Activated CD4-positive, alpha-beta T cell treated with anti-CD3 and anti-CD28 coated beads, Interleukin-2, amount 50 U/mL, for 1 hour (primary cell): ENCODE results near the gene HES1.
A peak's percentile ranks its signal among the peaks of the same experiment; 100 is the strongest.

Experiments
- DNase-seq: peaks from one replicate; pipeline ENCODE4 v3.0.0-alpha.2; 2020

Gene HES1

DNA sequence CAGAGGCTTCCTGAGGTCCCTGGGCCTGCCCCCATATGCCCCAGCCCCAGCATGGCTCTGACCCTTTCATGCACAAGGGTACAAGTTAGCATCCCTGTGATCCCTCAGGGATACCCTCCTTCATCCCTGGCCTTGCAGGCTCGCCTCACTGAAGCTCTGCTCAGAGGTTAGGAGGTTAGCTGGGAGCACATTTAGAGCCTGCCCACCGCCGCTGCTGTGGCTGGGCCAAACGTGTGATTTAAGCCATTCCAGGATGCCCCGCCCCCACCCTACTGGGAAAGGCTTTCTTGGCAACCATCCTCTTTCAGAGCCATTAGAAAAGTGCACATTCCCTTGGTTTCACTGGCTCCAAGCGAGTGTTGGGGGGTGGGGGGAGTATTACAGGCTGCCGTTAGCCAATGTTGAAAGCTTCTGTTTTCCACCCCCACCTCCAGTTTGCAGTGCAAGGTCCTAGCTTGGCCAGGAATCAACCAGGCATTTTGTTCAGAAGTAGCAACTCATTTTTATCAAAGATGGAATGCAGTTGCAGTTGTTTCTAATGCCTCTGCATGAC, 6.3 kb upstream of the HES1 start:
- no peak for DNase-seq

DNA sequence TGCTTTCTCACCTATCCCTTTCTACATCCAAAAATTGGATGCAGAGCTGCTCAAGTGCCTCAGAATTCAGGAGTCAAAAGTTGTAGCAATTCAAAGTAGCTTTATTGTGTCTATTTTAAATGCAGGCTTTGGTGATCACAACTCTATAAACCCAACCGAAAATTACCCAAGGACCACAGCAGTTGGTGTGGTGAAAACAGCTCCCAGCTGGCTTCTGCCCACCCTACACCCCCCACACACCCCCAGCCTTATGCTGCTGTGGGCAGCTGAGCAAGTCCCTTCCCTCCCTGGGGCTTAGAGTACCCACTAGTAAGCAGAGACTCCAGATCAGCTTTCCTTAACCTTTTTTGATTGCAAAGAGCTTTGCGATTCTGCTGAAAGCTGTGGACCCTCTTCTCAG, 5.8 kb upstream of the HES1 start:
- DNase-seq: no peak

- DNase-seq: no peak
Measured at GRCh38 chr3:194130807-194131589, 5.0 kb upstream of the HES1 start.

DNA sequence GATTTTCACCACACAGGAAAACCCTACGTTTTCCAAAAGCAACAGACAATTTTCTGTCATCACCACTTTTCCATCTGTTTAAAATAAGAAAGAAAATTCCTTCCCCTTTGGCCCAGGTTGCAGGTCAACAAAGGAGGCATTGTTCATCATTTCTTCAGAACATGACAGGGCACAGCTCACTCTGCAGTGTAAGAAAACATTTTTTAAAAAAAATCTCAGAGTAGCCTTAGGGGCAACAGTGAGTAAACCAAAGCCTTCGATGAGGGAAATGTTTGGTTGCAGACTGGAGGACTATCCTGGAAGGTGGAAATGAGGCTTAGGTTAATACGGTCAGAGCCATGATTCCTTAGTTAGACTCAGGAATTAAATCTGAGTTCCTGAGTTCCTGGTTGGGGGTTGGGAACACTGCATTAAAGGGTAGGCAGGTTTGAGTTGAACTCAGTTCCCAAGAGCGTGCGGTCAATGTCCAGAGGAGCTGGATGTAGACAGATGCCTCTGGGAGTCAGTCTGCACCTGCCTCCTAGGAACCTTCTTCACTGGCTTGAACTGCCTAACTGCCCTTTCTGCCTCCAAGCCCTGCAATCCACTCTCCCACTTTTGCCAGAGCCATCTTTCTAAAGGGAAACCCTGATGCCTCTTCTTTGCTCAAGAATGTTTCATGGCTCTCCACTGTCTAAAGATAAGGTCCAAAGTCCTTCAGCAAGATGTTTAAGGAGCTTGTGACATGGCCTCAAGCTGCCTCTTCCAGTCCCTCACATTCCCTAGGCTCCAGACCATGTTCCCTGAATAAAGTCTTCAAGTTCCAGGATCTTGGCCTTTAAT, 3.3 kb upstream of the HES1 start:
- no peak for DNase-seq

DNA sequence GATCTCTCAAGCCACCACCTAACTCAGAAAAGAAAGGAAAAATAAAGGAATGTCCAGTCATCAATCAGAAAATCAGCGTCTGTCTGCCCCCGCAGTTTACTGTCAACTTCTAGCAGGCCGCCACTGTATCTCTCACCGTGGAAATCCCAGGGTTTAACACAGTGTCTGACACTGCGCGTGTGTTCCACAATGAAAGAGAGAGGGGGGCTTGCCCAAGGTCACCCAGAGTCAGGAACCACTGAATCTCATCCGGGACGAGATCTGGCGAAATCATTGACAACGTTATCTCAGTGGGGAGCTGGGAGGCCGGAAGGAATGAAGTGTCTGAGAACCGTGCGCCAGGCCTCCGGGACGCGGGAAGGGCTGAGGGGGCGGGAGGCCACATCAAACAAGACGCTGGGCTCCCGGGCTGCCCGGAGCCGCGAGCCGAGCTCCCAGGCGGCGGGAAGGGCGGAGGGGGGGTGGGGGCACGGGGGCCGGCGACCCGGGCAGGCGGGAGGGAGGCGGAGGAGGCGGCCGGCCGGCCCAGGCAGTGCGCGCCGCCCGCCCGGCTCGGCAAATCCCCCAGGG, 2.2 kb upstream of the HES1 start:
- DNase-seq: no peak

- DNase-seq: peak; percentile 21
Measured at GRCh38 chr3:194134231-194134756, 1.7 kb upstream of the HES1 start.

DNA sequence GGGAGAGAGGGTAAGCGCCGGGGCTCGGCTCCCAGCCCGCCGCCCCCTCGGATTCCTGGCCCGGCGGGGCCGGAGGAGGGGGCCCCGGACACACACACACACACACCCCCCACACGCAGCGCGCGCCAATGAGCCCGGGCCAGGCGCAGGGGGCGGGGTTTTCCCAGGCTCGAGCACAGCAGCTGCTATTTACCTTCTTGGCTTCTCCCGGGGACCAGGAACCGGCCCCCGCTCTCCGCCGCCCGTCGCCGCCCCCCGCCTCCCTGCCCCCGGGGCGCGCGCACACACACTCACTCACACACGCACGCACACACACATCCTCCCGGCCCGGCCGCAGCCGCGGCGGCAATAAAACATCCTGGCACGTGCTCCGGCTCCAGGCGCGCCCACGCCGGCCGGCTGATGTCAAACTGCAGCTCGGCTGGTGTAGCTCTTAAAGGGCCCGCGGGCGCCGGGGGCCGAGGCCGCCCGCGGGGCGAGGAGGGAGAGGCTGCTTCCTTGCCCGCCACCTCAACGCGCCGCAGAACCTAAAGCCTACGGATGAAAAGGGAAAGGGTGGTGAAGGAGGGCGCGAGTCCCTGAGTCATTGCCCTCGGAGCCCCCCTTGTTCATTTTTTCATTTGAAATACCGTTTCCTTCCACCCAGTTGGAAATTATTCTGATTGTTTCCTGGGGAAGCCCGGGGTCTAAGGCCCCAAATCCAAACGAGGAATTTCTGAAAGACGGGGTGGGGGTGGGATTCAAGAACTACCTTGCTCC, 1.0 kb upstream of the HES1 start:
- DNase-seq: peak; percentile 73

DNA sequence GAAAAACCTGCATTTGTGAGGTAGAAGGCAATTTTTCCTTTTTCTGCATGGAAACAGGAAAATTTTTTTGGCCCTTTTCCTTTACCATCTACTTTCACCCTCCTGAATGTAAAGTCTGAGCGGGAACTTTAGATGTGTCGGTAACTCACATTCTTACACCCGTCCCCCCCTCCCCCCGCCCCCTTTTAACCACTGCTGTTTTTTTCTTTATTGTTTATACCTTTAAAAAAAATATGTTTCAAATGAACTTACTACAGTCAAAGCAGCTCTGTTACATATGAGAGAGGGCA, 487 bp upstream of the HES1 start:
- no peak for DNase-seq

GRCh38 chr3:194136519-194137007, 615 bp downstream of the HES1 start:
- DNase-seq: no peak

DNA sequence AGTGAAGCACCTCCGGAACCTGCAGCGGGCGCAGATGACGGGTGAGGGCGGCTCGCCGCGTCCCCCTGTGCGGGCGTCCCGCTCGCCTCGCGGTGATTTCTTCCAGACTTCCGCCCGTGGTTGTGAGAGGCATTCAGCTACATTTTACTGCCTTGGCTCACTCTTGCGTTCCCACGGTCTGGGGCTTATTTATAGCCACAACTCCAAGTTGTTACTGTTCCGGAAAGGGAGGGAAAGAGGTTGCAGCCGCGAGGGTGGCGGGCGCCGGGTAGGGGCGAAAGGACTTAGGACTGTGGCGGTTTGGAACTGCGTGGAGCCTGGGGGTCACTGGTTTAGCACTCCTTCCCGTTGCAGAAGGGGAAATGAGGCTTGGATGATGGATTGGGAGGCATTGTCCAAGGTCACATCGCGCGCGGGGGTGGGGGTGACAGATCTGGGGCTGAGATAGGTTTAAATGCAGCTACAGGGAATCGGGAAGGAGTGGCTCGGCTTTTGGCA, 1.1 kb downstream of the HES1 start:
- DNase-seq: peak; percentile 29

DNA sequence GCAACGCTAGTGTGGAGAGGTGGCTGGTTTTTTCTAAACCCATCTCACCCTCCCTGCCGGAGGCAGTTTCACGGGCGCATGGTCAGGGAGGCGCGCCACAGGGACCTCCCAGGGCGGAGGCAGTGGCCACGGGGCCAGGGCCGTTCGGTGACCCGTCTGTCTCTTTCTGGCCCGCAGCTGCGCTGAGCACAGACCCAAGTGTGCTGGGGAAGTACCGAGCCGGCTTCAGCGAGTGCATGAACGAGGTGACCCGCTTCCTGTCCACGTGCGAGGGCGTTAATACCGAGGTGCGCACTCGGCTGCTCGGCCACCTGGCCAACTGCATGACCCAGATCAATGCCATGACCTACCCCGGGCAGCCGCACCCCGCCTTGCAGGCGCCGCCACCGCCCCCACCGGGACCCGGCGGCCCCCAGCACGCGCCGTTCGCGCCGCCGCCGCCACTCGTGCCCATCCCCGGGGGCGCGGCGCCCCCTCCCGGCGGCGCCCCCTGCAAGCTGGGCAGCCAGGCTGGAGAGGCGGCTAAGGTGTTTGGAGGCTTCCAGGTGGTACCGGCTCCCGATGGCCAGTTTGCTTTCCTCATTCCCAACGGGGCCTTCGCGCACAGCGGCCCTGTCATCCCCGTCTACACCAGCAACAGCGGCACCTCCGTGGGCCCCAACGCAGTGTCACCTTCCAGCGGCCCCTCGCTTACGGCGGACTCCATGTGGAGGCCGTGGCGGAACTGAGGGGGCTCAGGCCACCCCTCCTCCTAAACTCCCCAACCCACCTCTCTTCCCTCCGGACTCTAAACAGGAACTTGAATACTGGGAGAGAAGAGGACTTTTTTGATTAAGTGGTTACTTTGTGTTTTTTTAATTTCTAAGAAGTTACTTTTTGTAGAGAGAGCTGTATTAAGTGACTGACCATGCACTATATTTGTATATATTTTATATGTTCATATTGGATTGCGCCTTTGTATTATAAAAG, 1.8 kb downstream of the HES1 start:
- DNase-seq: peak; percentile 32

DNA sequence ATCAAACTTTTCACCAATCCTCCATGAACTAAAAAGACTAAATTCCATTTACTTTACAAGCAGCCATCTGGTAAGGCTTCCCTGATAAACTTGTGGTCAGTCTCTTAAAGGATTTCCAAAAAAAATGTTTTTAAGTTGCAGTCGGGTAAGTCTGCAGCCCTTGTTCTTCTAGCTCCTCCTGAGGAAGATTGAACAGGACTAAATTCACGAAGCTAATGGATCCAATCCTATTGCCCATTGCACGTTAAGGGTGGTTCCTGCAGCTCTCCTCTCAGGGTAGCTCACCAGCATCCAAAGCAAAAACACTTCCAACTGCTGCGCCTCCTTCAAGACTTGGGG, 2.8 kb downstream of the HES1 start:
- no peak for DNase-seq

DNA sequence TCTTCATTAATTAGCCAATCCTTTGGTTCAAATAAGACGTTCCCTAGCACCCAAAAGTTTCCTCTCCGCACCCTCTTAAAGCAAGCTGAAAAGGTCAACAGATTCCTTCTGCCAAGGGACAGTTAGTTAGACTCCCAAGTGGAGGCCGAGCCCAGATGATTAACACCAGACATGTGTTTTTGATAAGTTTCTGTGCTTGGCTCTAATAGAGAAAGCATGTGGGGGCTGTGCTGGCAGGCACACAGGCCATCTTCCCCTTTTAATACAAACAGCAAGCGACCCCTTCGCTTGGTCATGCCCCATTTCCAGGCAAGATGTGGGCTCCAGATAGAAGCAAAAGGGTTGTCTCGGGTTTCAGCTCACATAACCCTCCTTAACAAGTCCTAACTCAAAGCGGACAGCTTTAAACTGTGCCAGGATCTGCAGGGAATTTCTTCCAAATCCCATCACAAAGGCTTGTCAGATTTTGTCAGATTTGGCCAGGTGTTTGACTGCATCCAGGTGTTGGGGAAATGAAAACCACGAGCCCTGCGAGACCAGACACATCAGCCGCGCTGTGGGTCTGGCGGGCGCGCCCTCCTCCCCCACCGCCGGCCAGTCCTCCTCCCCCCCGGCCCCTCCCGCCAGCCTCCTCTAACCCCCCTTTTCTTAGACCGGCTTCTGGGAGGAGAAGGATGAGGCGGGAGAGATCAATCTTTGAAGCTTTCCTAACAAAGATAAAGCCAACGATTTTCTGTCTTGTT, 3.3 kb downstream of the HES1 start:
- no peak for DNase-seq

GRCh38 chr3:194139814-194140391, 4.0 kb downstream of the HES1 start:
- no peak for DNase-seq

- DNase-seq: peak; percentile 8
Measured at GRCh38 chr3:194140520-194141414, 4.8 kb downstream of the HES1 start.

DNA sequence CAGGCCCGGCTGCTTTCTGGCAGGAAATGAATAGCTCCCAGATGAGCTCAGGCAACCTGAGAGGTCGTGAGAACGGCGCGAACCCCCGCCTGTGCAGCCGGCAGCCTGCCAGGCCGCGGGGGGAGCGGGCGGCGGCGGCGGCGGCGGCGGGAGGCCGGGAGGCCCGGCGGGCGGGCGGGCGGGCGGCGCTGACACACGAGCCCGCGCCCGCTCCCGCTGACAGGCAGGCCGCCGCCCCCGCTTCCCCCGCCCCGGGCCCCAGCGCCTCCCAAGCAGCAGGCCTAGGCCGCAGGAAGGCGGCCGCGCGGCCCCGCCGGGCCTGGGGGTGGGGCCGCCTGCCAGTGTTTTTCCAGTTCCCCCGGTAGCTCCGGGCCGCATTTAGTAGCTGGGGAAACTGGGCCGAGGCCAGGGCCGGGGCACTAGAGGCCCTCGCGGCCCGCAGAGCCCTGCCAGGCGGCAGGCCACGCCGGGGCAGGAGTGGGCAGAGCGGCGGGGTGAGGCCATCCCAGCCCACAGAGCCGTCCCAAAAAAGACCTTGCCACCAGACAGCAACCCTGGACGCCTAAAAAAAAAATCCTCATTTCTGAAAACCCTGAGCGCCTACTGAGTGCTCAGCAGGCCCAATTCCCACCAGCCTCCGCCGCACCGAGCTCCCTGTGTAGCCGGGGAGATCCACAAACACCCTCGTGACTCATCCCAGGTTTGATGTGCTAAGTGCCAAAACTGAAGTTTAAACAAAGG, 5.6 kb downstream of the HES1 start:
- DNase-seq: peak; percentile 45

- DNase-seq: no peak
Measured at GRCh38 chr3:194142156-194142910, 6.4 kb downstream of the HES1 start.

GRCh38 chr3:194145702-194146101, 9.8 kb downstream of the HES1 start:
- DNase-seq: no peak
